MM.1S (cell line): ENCODE data around the gene GCLM.
"Not testable (repeated sequence)": the region's sequence is repeated elsewhere in the genome, so short reads cannot be mapped to it uniquely, and the experiment has no call there.

Source experiments
- DNase-seq: peaks from one replicate; pipeline ENCODE4 v3.0.0-alpha.2; 2015
- H2AFZ ChIP-seq: fragments of 300-600 bp; sonication (generic); 2 replicates; pipeline ENCODE4 v1.6.0; 2016; ENCODE audit warnings: antibody characterized with exemption, low read length
- H3F3A ChIP-seq: fragments of 300-600 bp; sonication (generic); 2 replicates; pipeline ENCODE4 v1.6.1; 2016; ENCODE audit warnings: mild to moderate bottlenecking, antibody characterized with exemption, low read length, moderate library complexity, mixed read lengths; ENCODE audit not compliant: insufficient read depth
- H3K27ac ChIP-seq: fragments of 300-600 bp; sonication (generic); 2 replicates; pipeline ENCODE4 v1.5.1; 2016; ENCODE audit warnings: mild to moderate bottlenecking, low read length
- H3K27me3 ChIP-seq: fragments of 300-600 bp; sonication (generic); replicated peaks from 2 replicates; pipeline ENCODE4 v1.6.0; 2016; ENCODE audit warnings: low read length; ENCODE audit not compliant: insufficient read depth
- H3K36me3 ChIP-seq: fragments of 300-600 bp; sonication (generic); replicated peaks from 2 replicates; pipeline ENCODE4 v1.6.1; 2016; ENCODE audit warnings: mild to moderate bottlenecking, low read length, mixed read lengths; ENCODE audit not compliant: insufficient read depth
- H3K4me1 ChIP-seq: fragments of 300-600 bp; sonication (generic); 2 replicates; pipeline ENCODE4 v1.6.1; 2016; ENCODE audit warnings: low read length, mixed read lengths
- H3K4me2 ChIP-seq: fragments of 300-600 bp; sonication (generic); 2 replicates; pipeline ENCODE4 v1.6.0; 2016; ENCODE audit warnings: low read depth, low read length
- H3K4me3 ChIP-seq: fragments of 300-600 bp; sonication (generic); 2 replicates; pipeline ENCODE4 v1.5.1; 2016; ENCODE audit warnings: low read length, mixed read lengths
- H3K79me2 ChIP-seq: fragments of 300-600 bp; sonication (generic); 2 replicates; pipeline ENCODE4 v1.6.1; 2016; ENCODE audit warnings: mixed run types, low read length, mixed read lengths
- H3K9ac ChIP-seq: fragments of 300-600 bp; sonication (generic); 2 replicates; pipeline ENCODE4 v1.6.1; 2016; ENCODE audit warnings: low read length, mixed read lengths
- H3K9me2 ChIP-seq: fragments of 300-600 bp; sonication (generic); replicated peaks from 2 replicates; pipeline ENCODE4 v1.6.1; 2016; ENCODE audit warnings: mild to moderate bottlenecking, low read length, mixed read lengths; ENCODE audit not compliant: insufficient read depth
- H3K9me3 ChIP-seq: fragments of 300-600 bp; sonication (generic); replicated peaks from 2 replicates; pipeline ENCODE4 v1.6.1; 2016; ENCODE audit warnings: mild to moderate bottlenecking, low read length, mixed read lengths; ENCODE audit not compliant: insufficient read depth
- H4K20me1 ChIP-seq: fragments of 300-600 bp; sonication (generic); 2 replicates; pipeline ENCODE4 v1.6.1; 2016; ENCODE audit warnings: mild to moderate bottlenecking, low read length, moderate library complexity, mixed read lengths; ENCODE audit not compliant: insufficient read depth
- CTCF ChIP-seq: fragments of 300-600 bp; sonication (generic); IDR thresholded peaks from 2 replicates; pipeline ENCODE4 v1.5.1; 2016; ENCODE audit warnings: antibody characterized with exemption, low read length, mixed read lengths
- EZH2 ChIP-seq: fragments of 300-600 bp; sonication (generic); optimal IDR thresholded peaks from 2 replicates; pipeline ENCODE3; 2017; ENCODE audit warnings: low read depth, mild to moderate bottlenecking, antibody characterized with exemption, low read length, mixed read lengths
- EZH2phosphoT487 ChIP-seq: fragments of 300-600 bp; sonication (generic); IDR thresholded peaks from 2 replicates; pipeline ENCODE4 v1.6.1; 2018; ENCODE audit warnings: antibody characterized with exemption, low read length

Gene GCLM

GRCh38 chr1:93869653-93870052 is 39.6 kb downstream of the GCLM start:
- Histone ChIP-seq H3K36me3 (no peaks in the 10 kb centered on the region; the same call in 1 of the 2 replicates), H2AFZ (no peak overlapping the region), H3K79me2 (no peaks in the 10 kb centered on the region), H3K9ac (no peak overlapping the region), H4K20me1 (no peaks in the 10 kb centered on the region), H3K9me3 (no peaks in the 10 kb centered on the region), H3K4me1 (no peaks in the 10 kb centered on the region), H3K9me2 (no peaks in the 10 kb centered on the region), H3K4me3 (no peak overlapping the region), H3K4me2 (no peak overlapping the region), H3F3A (no peaks in the 10 kb centered on the region), H3K27me3 (no peaks in the 10 kb centered on the region), H3K27ac (no peak overlapping the region)
- no peak for TF ChIP-seq CTCF
- no peak for TF ChIP-seq EZH2phosphoT487
- TF ChIP-seq EZH2, result no peak
- DNase-seq, result no peak

- not testable (repeated sequence) for H3K79me2 ChIP-seq, H3K4me3 ChIP-seq, DNase-seq, H3F3A ChIP-seq, H3K27ac ChIP-seq, H4K20me1 ChIP-seq, H2AFZ ChIP-seq, H3K9ac ChIP-seq, H3K9me2 ChIP-seq, H3K36me3 ChIP-seq, H3K4me2 ChIP-seq, H3K4me1 ChIP-seq, H3K27me3 ChIP-seq, H3K9me3 ChIP-seq
These were observed 40.7 kb downstream of the GCLM start for GRCh38 chr1:93868492-93868891.

- H3F3A ChIP-seq, result no peaks in the 10 kb centered on the region
- DNase-seq, result no peak
- TF ChIP-seq EZH2, result no peak
- TF ChIP-seq CTCF, result no peak
- no peak for TF ChIP-seq EZH2phosphoT487
These were observed 44.0 kb downstream of the GCLM start for GRCh38 chr1:93865253-93865652.

GRCh38 chr1:93864175-93864574 is 45.1 kb downstream of the GCLM start:
- H2AFZ ChIP-seq, result no peak overlapping the region
- no peak for DNase-seq
- no peak overlapping the region for H3K27ac ChIP-seq
- H3K27me3 ChIP-seq, result no peaks in the 10 kb centered on the region
- H3K79me2 ChIP-seq, result no peaks in the 10 kb centered on the region
- H3K9me3 ChIP-seq, result no peaks in the 10 kb centered on the region
- H3F3A ChIP-seq, result no peaks in the 10 kb centered on the region
- no peaks in the 10 kb centered on the region for H3K4me1 ChIP-seq
- no peaks in the 10 kb centered on the region for H3K36me3 ChIP-seq
- H3K9ac ChIP-seq, result no peak overlapping the region
- H3K4me2 ChIP-seq, result no peak overlapping the region
- H3K4me3 ChIP-seq, result no peak overlapping the region
- no peaks in the 10 kb centered on the region for H3K9me2 ChIP-seq
- H4K20me1 ChIP-seq, result no peaks in the 10 kb centered on the region
- TF ChIP-seq CTCF (no peak), EZH2phosphoT487 (no peak)

More at GRCh38 chr1:93865253-93865652, 44.0 kb downstream of the GCLM start:
- Histone ChIP-seq H3K4me2 (no peak overlapping the region), H3K9me2 (no peaks in the 10 kb centered on the region), H3K36me3 (no peaks in the 10 kb centered on the region), H3K9ac (no peak overlapping the region), H3K27ac (no peak overlapping the region), H3K4me3 (no peak overlapping the region), H3K4me1 (no peaks in the 10 kb centered on the region), H2AFZ (no peak overlapping the region), H3K79me2 (no peaks in the 10 kb centered on the region), H3K9me3 (no peaks in the 10 kb centered on the region), H3K27me3 (no peaks in the 10 kb centered on the region), H4K20me1 (no peaks in the 10 kb centered on the region)

GRCh38 chr1:93857653-93858052 is 51.6 kb downstream of the GCLM start:
- H3K27me3 ChIP-seq, H3K36me3 ChIP-seq, H4K20me1 ChIP-seq, H3F3A ChIP-seq, H2AFZ ChIP-seq, H3K9me3 ChIP-seq, DNase-seq, H3K4me3 ChIP-seq, H3K9ac ChIP-seq, H3K4me2 ChIP-seq, H3K27ac ChIP-seq, H3K79me2 ChIP-seq, H3K4me1 ChIP-seq, H3K9me2 ChIP-seq: not testable (repeated sequence)

- H3K9me2 ChIP-seq, H3K9ac ChIP-seq, H3K4me1 ChIP-seq: not testable (repeated sequence)
These were observed 53.2 kb downstream of the GCLM start for GRCh38 chr1:93855983-93856382.

More at GRCh38 chr1:93855983-93856382, 53.2 kb downstream of the GCLM start:
- H2AFZ ChIP-seq, H3K27me3 ChIP-seq, H3K4me2 ChIP-seq, H3K9me3 ChIP-seq, H4K20me1 ChIP-seq, H3F3A ChIP-seq, H3K79me2 ChIP-seq, H3K4me3 ChIP-seq, H3K36me3 ChIP-seq, H3K27ac ChIP-seq, DNase-seq: not testable (repeated sequence)
